PC-9 (cell line): ENCODE measurements around the gene PRMT5. TPM values are rescaled to one million over a fixed set of nuclear protein-coding genes. Genes with fewer than 3 reads are reported as not detected.

Source experiments
- BruUV-seq: library from RNA; stranded (reverse); fragments of 400-500 nt; replicated peaks from 2 replicates; lab custom pipeline; 2021; lab: Mats Ljungman, UMichigan
- CTCF ChIA-PET: fragments of 300-600 bp; sonication (Branson Sonifier 250); formaldehyde crosslinking; loops from one replicate; lab custom pipeline; 2022; ENCODE audit warnings: antibody characterized with exemption; lab: Charles Lee
- POLR2A ChIA-PET: fragments of 300-600 bp; sonication (Branson Sonifier 250); formaldehyde crosslinking; loops from one replicate; lab custom pipeline; 2022; ENCODE audit warnings: antibody characterized with exemption; ENCODE audit not compliant: unreplicated experiment; lab: Charles Lee
- DNase-seq, 2 experiments: peaks; one replicate each; pipeline versions ENCODE4 v3.0.0 to v3.0.0-alpha.2; 2015 to 2022; ENCODE audit warnings: mixed read lengths in 1 of 2
- H2AFZ ChIP-seq: fragments of 200-600 bp; sonication (generic); 2 replicates; pipeline ENCODE4 v1.8.1; 2017; ENCODE audit warnings: antibody characterized with exemption
- H3F3A ChIP-seq: fragments of 200-600 bp; sonication (generic); 2 replicates; pipeline ENCODE4 v1.8.1; 2017; ENCODE audit warnings: antibody characterized with exemption, mild to moderate bottlenecking, low read depth; ENCODE audit not compliant: insufficient read depth
- H3K27ac ChIP-seq: fragments of 200-600 bp; sonication (generic); 2 replicates; pipeline ENCODE4 v1.6.1; 2016; ENCODE audit warnings: mixed run types
- H3K27me3 ChIP-seq: fragments of 200-600 bp; sonication (generic); 2 replicates; pipeline ENCODE4 v1.6.1; 2016; ENCODE audit warnings: low read depth, mixed run types; ENCODE audit not compliant: insufficient read depth
- H3K36me3 ChIP-seq: fragments of 200-600 bp; sonication (generic); 2 replicates; pipeline ENCODE4 v1.6.1; 2016; ENCODE audit warnings: low read depth, mixed run types
- H3K4me1 ChIP-seq: fragments of 200-600 bp; sonication (generic); replicated peaks from 2 replicates; pipeline ENCODE4 v1.6.1; 2016; ENCODE audit warnings: mixed run types; ENCODE audit not compliant: insufficient read depth
- H3K4me2 ChIP-seq: fragments of 200-600 bp; sonication (generic); 2 replicates; pipeline ENCODE4 v1.6.1; 2017; ENCODE audit warnings: mixed run types
- H3K4me3 ChIP-seq: fragments of 200-600 bp; sonication (generic); 2 replicates; pipeline ENCODE4 v1.6.1; 2016; ENCODE audit warnings: mixed run types
- H3K79me2 ChIP-seq: fragments of 200-600 bp; sonication (generic); 2 replicates; pipeline ENCODE4 v1.6.1; 2017; ENCODE audit warnings: low read depth, mixed run types
- H3K9me2 ChIP-seq: fragments of 200-600 bp; sonication (generic); 2 replicates; pipeline ENCODE4 v1.8.1; 2017; ENCODE audit warnings: mild to moderate bottlenecking; ENCODE audit not compliant: insufficient read depth
- H3K9me3 ChIP-seq: fragments of 200-600 bp; sonication (generic); 2 replicates; pipeline ENCODE4 v1.8.1; 2016; ENCODE audit warnings: low read depth; ENCODE audit not compliant: insufficient read depth
- H4K20me1 ChIP-seq: fragments of 200-600 bp; sonication (generic); 2 replicates; pipeline ENCODE4 v1.8.1; 2017; ENCODE audit not compliant: insufficient read depth
- EZH2 ChIP-seq: fragments of 200-600 bp; sonication (generic); IDR thresholded peaks from 2 replicates; pipeline ENCODE4 v1.8.0; 2017; ENCODE audit warnings: antibody characterized with exemption, low read depth
- intact Hi-C: fragments of 100-400 bp; cut with micrococcal nuclease; formaldehyde crosslinking; loops from one replicate; pipeline ENCODE4 v1.10.0; 2022; ENCODE audit not compliant: unreplicated experiment
- total RNA-seq: library from RNA; stranded (reverse); gene quantifications from 2 replicates; pipeline ENCODE4 v1.2.3, GENCODE V29; 2021
- TF ChIP-seq, protein P1 (sequence below): fragments of 200-600 bp; sonication (generic); conservative IDR thresholded peaks from 2 replicates; pipeline ENCODE4 v1.6.1; 2017; ENCODE audit warnings: mixed run types, antibody characterized with exemption, mild to moderate bottlenecking, moderate library complexity

Gene PRMT5
- total RNA-seq, 1 experiment from 2014 or later: 73.2 TPM

- Histone ChIP-seq H3K4me3 (no peak overlapping the region), H3F3A (peaks cover 16% of the 10 kb centered on the region; the same call in 1 of the 2 replicates), H3K4me1 (no peaks in the 10 kb centered on the region), H3K79me2 (no peaks in the 10 kb centered on the region), H3K27me3 (no peaks in the 10 kb centered on the region), H4K20me1 (no peaks in the 10 kb centered on the region), H2AFZ (no peak overlapping the region), H3K9me2 (no peaks in the 10 kb centered on the region), H3K27ac (no peak overlapping the region), H3K36me3 (peaks cover 3% of the 10 kb centered on the region; the same call in 1 of the 2 replicates), H3K4me2 (no peak overlapping the region), H3K9me3 (no peaks in the 10 kb centered on the region)
- intact Hi-C loops: no loop called here
- no TSS peak for BruUV-seq
- ChIA-PET POLR2A (interaction anchor here (0.5 kb wide), 1 partner anchor 16 kb away, joined by 11 read pairs; no protein-coding TSS in a partner anchor), CTCF (no interaction called here)
- TF ChIP-seq, protein P1, sequence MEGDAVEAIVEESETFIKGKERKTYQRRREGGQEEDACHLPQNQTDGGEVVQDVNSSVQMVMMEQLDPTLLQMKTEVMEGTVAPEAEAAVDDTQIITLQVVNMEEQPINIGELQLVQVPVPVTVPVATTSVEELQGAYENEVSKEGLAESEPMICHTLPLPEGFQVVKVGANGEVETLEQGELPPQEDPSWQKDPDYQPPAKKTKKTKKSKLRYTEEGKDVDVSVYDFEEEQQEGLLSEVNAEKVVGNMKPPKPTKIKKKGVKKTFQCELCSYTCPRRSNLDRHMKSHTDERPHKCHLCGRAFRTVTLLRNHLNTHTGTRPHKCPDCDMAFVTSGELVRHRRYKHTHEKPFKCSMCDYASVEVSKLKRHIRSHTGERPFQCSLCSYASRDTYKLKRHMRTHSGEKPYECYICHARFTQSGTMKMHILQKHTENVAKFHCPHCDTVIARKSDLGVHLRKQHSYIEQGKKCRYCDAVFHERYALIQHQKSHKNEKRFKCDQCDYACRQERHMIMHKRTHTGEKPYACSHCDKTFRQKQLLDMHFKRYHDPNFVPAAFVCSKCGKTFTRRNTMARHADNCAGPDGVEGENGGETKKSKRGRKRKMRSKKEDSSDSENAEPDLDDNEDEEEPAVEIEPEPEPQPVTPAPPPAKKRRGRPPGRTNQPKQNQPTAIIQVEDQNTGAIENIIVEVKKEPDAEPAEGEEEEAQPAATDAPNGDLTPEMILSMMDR: no peak
- TF ChIP-seq EZH2: no peak
- no peak for DNase-seq
Measured at GRCh38 chr14:22897357-22897756, 31.8 kb downstream of the PRMT5 start.

- no peak for DNase-seq
- Histone ChIP-seq H3K4me3 (no peak overlapping the region), H3K79me2 (no peaks in the 10 kb centered on the region), H4K20me1 (no peaks in the 10 kb centered on the region), H2AFZ (no peak overlapping the region), H3K27ac (no peak overlapping the region), H3K27me3 (no peaks in the 10 kb centered on the region), H3K9me3 (no peaks in the 10 kb centered on the region), H3K9me2 (no peaks in the 10 kb centered on the region), H3K36me3 (no peaks in the 10 kb centered on the region; the same call in 1 of the 2 replicates), H3F3A (peaks cover 16% of the 10 kb centered on the region; the same call in 1 of the 2 replicates), H3K4me2 (no peak overlapping the region), H3K4me1 (no peaks in the 10 kb centered on the region)
- POLR2A ChIA-PET: interaction anchor here (0.5 kb wide), 1 partner anchor 16 kb away, joined by 11 read pairs; no protein-coding TSS in a partner anchor
- CTCF ChIA-PET: no interaction called here
- intact Hi-C loops: no loop called here
- TF ChIP-seq EZH2: no peak
- TF ChIP-seq, protein P1: no peak
- BruUV-seq: no TSS peak
Measured at GRCh38 chr14:22896760-22897159, 32.4 kb downstream of the PRMT5 start.

GRCh38 chr14:22896356-22896755, 32.8 kb downstream of the PRMT5 start:
- H3K36me3 ChIP-seq: no peaks in the 10 kb centered on the region; the same call in 1 of the 2 replicates
- H3K4me2 ChIP-seq: no peak overlapping the region
- H3K79me2 ChIP-seq: no peaks in the 10 kb centered on the region
- H3K9me2 ChIP-seq: no peaks in the 10 kb centered on the region
- H3F3A ChIP-seq: peaks cover 14% of the 10 kb centered on the region; the same call in 1 of the 2 replicates
- no peaks in the 10 kb centered on the region for H3K9me3 ChIP-seq
- H2AFZ ChIP-seq: no peak overlapping the region
- no TSS peak for BruUV-seq
- no peaks in the 10 kb centered on the region for H3K4me1 ChIP-seq
- H4K20me1 ChIP-seq: no peaks in the 10 kb centered on the region
- H3K27me3 ChIP-seq: no peaks in the 10 kb centered on the region
- CTCF ChIA-PET: no interaction called here
- POLR2A ChIA-PET: no interaction called here
- TF ChIP-seq, protein P1: no peak
- no peak for TF ChIP-seq EZH2
- H3K27ac ChIP-seq: no peak overlapping the region
- DNase-seq: no peak
- no peak overlapping the region for H3K4me3 ChIP-seq
- intact Hi-C loops: no loop called here
